NCI-H1694 (cell line): ENCODE results near the gene ANKS1B.
"Not testable (repeated sequence)": the region's sequence is repeated elsewhere in the genome, so short reads cannot be mapped to it uniquely, and the experiment has no call there.

ENCODE experiments used
- DNase-seq: peaks from one replicate; lab custom pipeline; 2025; lab: John Stamatoyannopoulos, UW

ANKS1B gene

DNA sequence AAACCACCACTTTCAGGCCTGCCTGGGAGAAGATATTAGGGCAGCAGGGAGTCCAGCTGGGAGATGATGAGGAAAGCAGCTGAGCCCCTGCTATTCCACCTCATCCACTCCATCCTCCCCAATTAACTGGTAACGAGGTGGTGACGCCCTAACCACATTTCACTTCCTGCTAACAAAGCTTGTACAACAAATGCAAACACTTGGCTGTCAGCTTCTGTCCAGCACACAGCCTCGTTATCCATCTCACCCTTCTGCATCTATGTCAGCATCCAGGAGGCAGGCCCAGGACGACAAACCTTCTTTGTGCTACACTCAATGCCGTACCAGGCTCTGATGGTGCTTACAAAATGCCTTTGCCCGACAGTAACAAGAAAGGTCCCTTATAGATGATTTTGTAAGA lies 1114.2 kb downstream of the ANKS1B start:
- DNase-seq = no peak

DNA sequence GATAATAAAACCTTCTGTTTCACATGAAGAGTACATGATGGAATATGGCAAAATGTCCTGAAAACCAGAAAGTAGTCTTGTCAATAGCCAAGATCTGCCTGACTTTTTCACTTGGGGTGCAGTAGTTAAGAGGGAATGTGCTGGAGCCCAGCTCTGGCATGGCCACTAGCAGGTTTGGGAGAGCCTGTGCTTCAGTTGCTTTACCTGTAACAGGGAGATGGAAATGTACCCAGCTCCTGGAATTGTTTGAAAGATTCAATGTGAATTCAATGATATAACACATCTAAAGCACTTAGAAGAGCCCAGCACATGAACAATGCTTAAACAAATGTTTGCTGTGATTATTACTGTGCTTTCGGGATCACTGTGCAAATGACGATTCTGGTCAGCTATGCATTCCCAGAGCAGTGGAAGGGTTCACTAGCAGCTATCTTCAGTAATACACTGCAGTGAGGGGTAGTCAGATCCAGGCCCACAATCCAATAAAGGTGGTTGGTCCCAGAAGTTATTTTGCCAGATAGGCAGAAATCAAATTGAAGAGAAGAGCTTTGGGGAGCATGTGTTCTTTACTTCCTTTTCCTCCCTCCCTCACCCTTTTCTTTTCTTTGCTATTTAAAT lies 1114.7 kb downstream of the ANKS1B start:
- no peak for DNase-seq

DNA sequence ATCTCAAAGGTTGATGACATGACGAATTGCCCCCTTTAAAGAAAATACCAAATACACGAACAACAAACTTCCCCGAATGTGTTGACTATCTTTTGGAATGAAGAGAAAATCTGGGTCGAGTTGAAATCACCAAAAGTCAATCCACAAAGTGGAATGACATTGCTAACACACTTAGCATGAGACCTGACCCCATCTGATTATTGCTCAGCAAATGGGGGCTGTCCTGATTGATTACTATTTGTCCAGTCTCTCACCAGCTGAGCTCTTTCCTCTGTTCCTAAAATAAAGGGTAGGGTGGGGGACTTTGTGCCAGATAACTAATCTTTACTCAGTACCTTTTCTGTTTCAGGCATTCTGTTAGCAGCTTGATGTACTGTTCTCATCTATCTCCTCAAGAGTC lies 1116.2 kb downstream of the ANKS1B start:
- no peak for DNase-seq

DNA sequence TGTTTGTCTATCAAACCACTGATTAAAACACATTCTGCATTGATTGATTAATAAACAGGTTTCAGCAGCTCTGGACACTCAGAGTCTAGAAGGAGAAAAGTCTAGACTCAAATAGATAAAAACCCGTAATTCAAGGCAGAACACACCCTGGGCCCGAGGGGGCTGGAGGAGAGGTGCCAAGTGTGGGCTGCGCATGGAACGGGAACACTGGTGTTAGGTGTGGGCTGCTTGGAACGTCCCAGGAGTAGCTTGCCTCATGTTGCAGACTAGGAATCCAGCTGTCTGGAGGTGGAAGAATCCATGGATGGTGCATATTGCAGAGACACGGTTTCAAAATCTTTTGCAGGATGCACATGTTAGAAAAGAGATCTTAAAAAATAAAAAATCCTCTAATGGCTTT lies 1116.7 kb downstream of the ANKS1B start:
- no peak for DNase-seq

DNA sequence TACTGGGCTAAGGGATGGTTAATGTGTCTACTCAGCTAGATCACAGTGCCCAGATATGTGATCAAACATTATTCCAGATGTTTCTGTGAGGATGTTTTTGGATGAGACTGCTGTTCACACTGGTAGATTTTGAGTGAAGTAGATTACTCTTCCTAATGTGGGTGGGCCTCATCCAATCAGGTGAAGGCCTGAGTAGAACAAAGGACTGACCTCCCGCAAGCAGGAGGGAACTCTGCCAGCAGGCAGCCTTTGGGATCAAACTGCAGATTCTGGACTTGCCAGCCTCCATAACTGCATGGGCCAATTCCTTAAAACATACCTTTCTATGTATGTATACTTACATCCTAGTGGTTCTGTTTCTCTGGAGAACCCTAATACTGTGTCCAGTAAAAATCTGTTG lies 1120.4 kb downstream of the ANKS1B start:
- DNase-seq = no peak

DNA sequence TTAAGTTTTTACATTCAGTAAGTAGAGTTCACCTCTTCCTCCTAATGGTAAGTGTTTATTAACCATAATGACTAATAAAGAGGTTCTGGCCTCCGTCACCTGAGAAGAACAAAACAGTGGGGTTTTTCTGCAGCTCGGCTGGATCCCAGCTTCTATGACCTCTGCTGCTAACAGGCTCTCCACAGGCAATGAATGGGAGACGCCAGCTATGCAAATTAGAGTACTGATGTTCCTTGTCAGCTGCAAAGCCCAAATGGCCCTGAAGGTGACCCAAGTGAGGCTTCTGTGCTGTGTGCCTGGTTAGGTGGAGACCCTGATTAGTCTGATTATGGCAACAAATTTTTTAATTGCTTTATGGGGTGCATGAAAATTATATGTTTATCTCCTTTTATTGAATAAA lies 1121.6 kb downstream of the ANKS1B start:
- DNase-seq = no peak

DNA sequence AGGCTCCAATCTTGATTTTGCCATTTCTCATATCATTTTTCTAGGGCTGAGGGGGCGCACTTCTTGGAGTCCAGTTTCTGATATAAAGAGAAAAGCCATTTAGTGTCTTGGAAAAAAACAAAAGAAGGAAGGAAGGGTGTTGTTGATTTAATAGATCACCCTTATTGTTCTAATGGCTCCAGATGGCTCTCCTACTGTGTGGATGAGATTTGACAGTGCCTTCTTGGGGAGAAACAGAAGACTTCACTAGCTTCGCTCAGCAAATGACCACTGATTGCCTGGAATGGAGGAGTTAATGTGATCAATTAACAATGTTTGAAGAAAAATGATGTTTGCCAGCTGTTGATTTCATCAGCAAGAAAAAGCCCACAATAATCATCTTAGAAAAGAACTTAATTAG lies 1123.5 kb downstream of the ANKS1B start:
- no peak for DNase-seq

DNA sequence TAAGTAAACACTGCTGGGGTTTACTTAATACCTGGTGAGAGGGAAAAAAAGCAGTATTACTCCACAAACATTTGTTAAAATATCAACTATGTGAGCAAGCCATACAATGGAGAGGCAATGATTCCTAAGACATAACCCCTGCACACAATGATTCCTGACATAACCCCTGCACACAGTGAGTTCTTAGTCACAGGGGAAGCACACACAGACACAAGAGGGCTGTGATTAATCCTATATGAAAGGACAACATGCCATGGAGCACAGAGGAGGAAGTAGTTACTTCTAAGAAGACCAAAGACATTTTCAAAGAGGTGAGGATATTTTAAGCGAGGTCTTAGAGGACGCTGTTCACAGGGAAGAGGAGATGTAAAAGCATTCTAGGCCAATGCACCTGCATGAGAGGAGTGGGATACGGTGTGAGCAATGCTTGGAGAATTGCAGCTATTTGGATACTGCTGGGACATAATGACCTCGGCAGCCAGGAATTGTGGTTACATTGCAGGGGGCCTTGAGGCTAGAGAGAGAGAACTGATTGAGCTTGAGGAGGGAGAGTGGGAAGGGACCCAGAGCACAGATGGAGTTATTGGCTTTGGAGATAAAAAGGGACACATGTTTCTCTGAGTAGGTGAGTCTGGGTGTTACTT lies 1127.7 kb downstream of the ANKS1B start:
- no peak for DNase-seq

DNA sequence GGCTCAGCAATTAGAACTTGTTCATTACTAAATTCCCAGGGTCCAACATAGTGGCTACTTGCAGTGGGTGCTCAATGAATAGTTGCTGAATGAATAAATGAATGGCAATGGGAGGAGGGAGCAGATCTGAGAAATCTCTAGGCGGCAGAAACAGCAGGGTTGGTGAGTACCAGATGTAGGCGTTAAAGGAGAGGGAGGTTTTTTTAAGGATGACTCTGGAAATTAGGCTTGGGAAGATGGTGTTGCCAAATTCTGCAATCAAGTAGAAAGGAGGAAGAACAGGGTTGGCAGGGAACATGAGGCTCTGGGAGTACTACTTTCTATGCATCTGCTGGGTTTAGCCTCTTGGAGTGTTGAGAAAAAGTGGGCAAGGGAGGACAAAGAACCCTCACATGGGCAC lies 1132.6 kb downstream of the ANKS1B start:
- no peak for DNase-seq

DNA sequence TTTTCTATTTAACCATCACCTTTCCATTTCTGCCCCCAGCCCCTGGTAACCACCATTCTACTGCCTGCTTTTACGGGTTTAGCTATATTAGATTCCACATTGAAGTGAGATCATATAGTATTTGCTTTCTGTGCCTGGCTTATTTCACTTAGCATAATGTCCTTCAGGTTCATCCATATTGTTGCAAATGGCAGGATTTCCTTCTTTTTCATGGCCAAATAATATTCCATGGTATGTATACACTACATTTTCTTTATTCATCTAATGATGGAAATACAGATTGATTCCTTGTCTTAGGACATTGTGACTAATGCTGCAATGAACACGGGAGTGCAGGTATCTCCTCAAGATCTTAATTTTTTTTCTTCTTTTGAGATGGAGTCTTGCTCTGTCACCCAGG lies 1137.5 kb downstream of the ANKS1B start:
- no peak for DNase-seq

DNA sequence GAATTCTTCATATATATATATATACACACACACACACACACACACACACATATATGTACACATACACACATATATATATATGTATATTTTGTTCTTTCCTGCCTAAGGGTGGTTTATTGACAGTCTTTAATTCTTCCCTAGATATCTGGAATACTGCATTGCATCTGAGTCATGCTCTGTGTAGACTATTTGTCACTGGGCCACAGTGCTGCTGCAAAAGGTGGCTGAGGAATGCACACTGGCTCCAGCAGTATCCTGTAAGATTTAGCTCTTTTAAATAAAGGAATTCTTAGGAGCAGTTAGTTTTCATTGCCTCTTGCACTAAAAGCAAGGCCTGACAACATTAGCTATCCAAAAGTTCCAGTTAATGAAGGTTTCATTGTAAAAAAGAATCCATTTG lies 1138.8 kb downstream of the ANKS1B start:
- DNase-seq = no peak

DNA sequence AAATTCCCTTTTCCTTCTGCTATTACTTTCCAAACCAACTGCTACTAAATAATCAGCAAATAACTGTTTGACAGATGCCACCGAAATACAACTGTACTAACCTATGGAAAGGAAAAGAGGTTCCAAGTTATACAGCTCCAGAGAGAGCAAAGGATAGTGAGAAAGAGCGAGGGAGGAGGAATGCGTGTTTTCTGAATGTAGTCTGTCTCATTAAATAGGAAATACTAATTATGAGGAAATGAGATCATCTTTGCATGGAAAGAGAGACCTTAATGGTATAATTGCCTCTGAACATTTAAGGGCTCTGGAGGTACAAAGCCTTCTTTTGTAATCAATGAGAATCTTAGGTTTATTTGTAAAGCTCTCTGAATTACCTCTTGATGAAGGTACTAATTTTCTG lies 1144.4 kb downstream of the ANKS1B start:
- no peak for DNase-seq

DNA sequence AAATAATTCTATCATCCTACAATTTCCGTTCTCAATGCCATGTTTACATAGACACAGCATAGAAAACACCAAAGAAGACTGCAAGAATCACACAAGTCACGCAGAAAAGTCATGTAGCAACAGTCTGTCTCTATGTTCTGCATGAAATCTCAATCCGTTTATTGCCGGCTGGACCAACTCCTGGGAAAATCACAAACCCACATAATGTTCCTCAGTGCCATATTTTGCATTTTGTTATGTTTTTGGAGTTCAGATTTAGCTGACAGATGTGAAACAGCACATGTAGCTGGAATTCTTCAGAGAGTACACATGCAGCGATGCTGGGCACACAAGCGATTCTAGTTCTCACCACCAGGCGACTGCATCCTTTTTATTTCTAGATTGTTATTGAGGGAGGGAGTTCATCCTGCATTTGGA lies 1146.5 kb downstream of the ANKS1B start:
- no peak for DNase-seq

DNA sequence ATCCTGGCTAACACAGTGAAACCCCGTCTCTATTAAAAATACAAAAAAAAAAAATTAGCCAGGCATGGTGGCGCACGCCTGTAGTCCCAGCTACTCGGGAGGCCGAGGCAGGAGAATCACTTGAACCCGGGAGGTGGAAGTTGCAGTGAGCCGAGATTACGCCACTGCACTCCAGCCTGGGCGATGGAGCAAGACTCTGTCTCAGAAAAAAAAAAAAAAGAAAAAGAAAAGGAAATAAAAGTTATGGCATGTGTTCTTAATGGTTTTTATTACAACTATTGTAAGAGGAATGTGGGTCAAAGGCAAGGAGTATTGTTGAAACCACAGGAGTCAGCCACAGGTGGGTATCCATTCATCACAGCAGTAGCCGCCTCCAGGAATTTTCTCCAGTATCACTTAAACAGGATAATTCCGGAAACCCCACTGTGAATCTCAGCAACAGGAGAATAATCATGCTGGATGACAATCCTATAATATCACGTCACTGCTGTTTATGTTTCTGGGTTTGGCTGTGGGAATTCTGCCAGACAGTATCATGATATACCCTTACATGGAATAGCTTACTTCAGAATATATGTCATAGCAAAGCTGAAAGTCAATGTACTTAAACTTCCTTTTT lies 1147.5 kb downstream of the ANKS1B start:
- DNase-seq = not testable (repeated sequence)

DNA sequence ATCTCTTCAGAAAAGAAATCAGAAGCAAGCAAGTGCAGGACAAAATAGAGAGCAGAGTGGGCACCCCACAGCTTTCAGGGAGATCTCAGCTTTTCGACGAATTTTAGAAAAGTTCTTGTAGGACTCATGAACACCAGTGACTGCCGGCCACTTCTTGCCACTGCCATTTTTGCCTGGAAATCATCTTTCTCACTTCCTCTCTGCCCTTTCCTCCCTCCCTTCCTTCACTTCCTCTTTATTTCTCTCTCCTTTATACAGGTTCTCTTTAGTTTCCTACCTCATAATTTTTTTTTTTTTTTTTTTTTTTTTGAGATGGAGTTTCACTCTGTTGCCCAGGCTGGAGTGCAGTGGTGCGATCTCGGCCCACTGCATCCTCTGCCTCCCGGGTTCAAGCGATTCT lies 1154.1 kb downstream of the ANKS1B start:
- no peak for DNase-seq

DNA sequence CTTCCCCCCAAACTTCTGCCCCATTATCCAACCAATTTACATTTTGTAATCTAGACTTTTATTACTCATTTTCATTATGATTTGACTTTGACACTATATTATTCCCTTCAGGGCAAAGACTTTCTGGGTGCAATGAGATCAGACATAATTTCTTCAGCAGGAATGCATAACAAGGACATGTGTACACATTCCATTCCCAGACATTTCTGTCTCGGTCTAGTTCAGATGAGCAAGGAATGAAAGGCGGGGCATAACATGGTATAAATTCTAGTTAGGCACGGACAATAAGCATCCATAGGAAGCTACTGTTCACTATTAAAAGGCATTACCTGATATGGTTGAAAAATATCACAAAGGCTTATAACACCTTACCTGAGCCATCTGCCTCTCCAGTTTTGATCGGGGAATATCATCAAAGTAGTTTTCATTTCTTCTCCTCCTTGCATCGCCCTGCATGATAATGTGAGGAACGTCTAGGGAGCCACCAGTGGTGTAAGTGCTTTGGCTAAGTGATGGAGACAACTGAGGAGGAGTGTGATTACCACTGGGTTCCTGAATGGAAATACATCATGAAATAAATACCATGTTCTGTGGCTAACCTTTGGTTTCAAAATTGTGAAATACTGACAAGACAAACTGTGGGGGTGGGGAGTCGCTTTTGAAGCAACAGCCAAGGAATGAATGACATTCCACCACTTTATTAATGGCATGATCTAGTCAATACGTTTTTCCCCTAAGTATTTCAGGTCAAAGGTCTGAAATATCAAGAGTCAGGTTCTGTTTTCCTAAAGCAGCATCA lies 1155.7 kb downstream of the ANKS1B start:
- DNase-seq = no peak

DNA sequence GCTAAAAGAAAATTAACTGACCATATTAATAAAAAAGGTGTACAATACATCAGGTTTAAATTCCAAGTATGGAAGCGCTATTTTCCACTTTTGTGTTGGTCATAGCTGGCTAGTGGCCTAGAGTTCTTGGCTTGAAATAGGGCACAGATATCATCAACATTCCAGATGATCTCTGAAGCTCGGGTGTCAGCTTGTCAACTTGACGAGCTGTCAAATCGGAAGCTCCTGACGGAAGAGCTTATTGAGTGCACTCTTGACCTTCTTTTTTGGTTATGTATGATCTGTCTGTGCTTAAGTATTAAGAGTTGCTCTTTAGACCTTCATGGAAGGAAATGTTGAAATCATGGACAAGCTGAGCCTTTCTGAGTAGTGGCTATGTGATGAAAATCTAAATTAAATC lies 1161.7 kb downstream of the ANKS1B start:
- no peak for DNase-seq

DNA sequence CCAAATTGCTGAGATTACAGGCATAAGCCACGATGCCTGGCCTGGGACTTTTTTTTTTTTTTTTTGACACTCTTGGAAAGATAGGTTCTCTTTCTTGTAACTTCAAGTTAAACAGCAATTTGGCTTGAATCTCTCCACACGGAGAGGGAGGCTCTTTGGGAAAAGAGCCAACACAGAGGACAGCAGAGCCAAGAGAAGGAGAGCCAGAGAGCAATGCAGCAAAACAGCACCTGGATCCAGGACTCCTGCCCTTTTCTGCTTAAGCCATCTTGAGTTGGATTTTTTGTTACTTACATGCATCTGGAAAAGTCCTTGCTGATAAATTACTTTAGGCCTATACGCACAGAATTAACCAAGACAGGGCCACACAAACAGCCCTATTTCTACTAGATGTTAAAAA lies 1162.9 kb downstream of the ANKS1B start:
- DNase-seq = no peak

DNA sequence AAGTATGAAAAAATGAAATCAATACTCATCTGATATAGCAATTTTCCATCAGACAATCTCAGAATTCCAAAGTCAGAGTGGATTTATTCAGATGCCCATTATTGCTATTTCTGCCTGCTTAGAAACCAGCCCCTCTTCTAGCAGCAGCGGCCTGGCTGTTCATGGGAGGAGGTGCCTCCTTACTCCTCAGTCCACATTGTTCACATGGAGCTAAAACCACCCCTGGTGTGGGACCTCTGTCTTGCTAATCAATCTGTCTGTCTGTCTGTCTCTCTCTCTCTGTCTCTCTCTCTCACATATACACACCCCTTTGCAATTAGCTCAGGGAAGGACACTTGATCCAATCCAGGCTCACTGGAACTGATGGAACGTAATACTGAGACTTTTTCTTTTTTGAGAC lies 1163.5 kb downstream of the ANKS1B start:
- DNase-seq = no peak

DNA sequence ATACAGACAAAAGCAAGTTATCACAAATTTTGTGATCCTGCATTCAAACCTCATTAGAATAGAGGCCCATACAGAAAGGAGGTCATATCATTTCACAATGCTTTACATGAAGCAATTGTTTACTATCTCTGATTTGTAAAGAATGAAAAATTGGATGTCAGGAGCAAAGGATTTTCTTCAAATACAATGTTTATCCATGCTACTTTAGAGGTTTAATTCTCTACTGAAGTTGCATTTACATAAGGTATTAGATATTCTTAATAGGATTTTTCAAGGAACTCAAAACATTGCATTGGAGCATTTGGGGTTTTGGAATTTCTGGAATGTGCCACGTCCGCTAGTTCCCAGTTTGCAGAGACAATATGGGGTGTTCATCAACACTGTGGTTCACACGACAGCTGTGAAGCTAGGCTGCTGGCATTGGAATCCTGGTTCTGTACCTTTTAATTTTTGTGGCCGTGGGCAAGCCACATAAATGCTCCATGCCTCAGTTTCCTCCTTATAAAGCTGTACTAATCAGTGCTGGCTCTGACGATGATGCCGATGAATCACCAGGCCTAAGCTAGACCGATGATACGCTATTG lies 1164.8 kb downstream of the ANKS1B start:
- DNase-seq = no peak

DNA sequence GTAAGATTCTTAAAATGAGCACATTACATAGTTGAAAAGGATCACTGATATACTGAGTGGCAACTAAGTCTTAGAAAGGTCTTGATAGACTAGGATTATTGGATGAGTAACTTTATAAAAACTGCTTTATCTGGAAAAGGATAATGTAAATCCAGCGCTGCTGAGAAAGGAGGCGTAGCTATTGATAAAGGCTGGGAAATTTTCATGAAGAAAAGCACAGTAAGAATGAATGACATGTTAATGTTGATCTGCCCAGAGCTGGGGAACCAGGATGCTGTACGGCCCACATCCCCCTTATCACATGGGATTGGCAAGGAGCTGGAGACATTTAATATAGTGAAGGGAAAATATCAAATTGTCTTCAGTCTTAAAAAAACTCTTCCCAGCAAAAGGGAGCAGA lies 1165.7 kb downstream of the ANKS1B start:
- no peak for DNase-seq

DNA sequence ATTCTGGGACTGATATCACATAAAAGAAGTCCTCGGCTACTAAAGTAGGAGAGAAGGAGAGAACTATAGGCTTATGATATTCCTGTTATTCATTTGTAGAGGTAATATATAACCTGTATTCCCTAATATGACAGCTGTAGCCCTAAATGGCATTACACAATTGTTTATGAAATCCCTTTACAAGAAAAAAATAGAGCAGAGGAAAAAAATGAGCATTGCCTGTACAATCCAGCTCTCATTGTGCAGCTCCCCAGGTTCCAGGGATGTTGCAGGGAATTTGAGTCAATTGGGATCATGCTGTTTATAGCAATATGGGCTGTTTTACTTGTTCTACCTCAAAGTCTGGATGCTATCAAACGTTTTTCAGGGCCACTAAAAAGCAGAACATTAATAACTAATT lies 1166.5 kb downstream of the ANKS1B start:
- DNase-seq = no peak

DNA sequence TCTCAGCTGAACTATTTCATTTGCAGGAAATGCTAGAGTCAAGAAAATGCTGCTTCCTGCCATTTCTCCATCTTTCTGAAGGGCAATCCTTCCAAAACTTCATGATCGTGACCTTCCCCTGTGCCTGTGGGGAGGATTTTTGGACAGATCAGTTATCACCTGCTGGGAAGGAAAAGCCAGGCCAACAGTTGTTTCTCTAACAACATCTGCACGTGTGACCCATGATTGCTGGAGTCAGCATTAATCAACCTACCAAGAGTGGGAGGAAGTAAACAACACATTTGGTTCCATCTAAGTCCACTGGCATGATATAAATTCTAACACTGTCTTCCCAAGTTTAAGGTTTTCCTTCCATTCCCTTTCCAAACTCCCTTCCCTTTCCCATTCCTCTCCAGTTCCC lies 1167.0 kb downstream of the ANKS1B start:
- DNase-seq = no peak
